HL-60 (cell line): Measurements from ENCODE around the gene CLEC11A.

ENCODE experiments used
- DNase-seq, 2 experiments: peaks; one replicate each; pipeline ENCODE4 v3.0.0-alpha.2; 2010 to 2020; ENCODE audit warnings: low read depth in 1 of 2, low spot score in 1 of 2
- H3K27ac ChIP-seq: fragments of 250-450 bp; sonication (Bioruptor Pico); replicated peaks from 2 replicates; pipeline ENCODE4 v1.5.1; 2020; ENCODE audit warnings: mild to moderate bottlenecking, moderate library complexity
- H3K27me3 ChIP-seq: fragments of 250-450 bp; sonication (Bioruptor Pico); 2 replicates; pipeline ENCODE4 v1.5.1; 2021; ENCODE audit warnings: mild to moderate bottlenecking, moderate library complexity; ENCODE audit not compliant: insufficient read depth, poor library complexity, severe bottlenecking
- H3K4me3 ChIP-seq: replicated peaks from 2 replicates; pipeline ENCODE4 v1.5.1; 2011; ENCODE audit warnings: mild to moderate bottlenecking, control low read depth, low read length; ENCODE audit not compliant: insufficient read depth
- GABPA ChIP-seq: IDR thresholded peaks from 2 replicates; pipeline ENCODE4 v1.6.1; 2012; ENCODE audit warnings: low read depth
- POLR2AphosphoS5 ChIP-seq: IDR thresholded peaks from 2 replicates; pipeline ENCODE4 v1.6.1; 2012; ENCODE audit warnings: low read depth
- SPI1 ChIP-seq: IDR thresholded peaks from 2 replicates; pipeline ENCODE4 v1.6.1; 2012; ENCODE audit warnings: low read depth, mild to moderate bottlenecking, borderline replicate concordance
- TF ChIP-seq, protein P1 (sequence below): IDR thresholded peaks from 2 replicates; pipeline ENCODE4 v1.6.1; 2012; ENCODE audit warnings: low read depth; ENCODE audit not compliant: insufficient replicate concordance
- TF ChIP-seq, protein P2 (sequence below): IDR thresholded peaks from one replicate; pipeline ENCODE4 v1.5.1; 2011; ENCODE audit warnings: low read length, control low read depth, inconsistent platforms; ENCODE audit not compliant: insufficient read depth

The CLEC11A gene

DNA sequence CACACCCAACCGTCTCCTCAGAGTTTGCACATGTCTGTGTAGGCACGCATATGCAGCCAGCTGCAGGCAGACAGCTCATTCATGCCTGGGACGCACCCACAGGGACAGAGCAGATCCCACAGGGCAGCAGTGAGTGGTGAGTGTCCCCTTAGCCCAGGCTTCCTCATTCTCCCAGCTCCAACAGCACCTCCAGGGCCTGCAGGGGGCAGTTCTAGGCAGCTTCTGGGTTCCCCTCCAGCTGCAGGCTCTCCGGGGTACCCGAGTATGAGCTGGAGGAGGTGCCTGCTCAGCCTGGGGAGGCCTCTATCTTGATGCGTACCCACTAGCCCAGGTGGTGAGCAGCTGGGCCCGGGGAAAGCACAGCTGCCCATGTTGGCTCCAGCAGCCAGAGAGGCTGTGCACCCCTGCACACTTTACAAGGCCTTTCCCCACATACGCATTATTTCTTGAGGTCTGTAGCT, 2.2 kb upstream of the CLEC11A start:
- peaks cover 40% of the 10 kb centered on the region for H3K27me3 ChIP-seq
- no peak overlapping the region for H3K4me3 ChIP-seq
- peak in 1 of 2 experiments; percentile 37 for DNase-seq
- TF ChIP-seq, protein P1, sequence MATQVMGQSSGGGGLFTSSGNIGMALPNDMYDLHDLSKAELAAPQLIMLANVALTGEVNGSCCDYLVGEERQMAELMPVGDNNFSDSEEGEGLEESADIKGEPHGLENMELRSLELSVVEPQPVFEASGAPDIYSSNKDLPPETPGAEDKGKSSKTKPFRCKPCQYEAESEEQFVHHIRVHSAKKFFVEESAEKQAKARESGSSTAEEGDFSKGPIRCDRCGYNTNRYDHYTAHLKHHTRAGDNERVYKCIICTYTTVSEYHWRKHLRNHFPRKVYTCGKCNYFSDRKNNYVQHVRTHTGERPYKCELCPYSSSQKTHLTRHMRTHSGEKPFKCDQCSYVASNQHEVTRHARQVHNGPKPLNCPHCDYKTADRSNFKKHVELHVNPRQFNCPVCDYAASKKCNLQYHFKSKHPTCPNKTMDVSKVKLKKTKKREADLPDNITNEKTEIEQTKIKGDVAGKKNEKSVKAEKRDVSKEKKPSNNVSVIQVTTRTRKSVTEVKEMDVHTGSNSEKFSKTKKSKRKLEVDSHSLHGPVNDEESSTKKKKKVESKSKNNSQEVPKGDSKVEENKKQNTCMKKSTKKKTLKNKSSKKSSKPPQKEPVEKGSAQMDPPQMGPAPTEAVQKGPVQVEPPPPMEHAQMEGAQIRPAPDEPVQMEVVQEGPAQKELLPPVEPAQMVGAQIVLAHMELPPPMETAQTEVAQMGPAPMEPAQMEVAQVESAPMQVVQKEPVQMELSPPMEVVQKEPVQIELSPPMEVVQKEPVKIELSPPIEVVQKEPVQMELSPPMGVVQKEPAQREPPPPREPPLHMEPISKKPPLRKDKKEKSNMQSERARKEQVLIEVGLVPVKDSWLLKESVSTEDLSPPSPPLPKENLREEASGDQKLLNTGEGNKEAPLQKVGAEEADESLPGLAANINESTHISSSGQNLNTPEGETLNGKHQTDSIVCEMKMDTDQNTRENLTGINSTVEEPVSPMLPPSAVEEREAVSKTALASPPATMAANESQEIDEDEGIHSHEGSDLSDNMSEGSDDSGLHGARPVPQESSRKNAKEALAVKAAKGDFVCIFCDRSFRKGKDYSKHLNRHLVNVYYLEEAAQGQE: no peak
- peak; percentile 64; the same call in 1 of the 2 replicates for TF ChIP-seq SPI1
- no peak for TF ChIP-seq POLR2AphosphoS5
- TF ChIP-seq, protein P2, sequence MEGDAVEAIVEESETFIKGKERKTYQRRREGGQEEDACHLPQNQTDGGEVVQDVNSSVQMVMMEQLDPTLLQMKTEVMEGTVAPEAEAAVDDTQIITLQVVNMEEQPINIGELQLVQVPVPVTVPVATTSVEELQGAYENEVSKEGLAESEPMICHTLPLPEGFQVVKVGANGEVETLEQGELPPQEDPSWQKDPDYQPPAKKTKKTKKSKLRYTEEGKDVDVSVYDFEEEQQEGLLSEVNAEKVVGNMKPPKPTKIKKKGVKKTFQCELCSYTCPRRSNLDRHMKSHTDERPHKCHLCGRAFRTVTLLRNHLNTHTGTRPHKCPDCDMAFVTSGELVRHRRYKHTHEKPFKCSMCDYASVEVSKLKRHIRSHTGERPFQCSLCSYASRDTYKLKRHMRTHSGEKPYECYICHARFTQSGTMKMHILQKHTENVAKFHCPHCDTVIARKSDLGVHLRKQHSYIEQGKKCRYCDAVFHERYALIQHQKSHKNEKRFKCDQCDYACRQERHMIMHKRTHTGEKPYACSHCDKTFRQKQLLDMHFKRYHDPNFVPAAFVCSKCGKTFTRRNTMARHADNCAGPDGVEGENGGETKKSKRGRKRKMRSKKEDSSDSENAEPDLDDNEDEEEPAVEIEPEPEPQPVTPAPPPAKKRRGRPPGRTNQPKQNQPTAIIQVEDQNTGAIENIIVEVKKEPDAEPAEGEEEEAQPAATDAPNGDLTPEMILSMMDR: no peak
- TF ChIP-seq GABPA: no peak
- no peak overlapping the region for H3K27ac ChIP-seq

DNA sequence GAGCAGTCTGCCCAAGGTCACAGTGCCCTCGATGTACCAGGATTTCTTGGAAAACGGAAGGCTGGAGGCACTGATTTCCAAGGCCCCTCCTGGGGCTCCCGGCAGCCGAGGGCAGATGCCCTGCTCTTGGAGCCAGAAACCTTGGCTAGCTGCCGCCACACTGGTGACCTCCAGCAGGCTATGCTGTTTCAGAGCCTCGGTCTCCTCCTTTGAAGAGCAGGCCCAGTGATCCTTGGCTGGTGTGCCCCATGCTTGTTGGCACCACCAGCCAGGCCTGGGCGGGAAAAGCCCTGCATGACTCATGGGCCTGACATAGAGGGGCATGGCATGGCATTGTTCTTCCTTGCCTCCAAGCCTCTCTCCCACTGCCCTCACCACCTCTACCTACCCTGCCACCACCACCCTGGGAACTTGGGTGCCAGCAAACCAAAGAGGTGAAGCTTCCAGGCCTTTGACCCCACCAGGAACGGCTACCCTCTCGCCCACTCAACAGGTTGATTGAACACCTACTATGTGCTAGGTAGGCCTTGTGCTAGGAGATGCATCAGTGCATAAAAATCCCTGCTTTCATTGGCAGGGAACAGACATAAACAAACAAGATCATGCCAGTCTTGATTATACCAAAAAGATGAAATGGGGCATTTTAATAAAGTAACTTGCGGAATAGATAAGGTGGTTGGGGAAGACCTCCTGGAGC, 1.6 kb upstream of the CLEC11A start:
- peaks cover 40% of the 10 kb centered on the region for H3K27me3 ChIP-seq
- H3K4me3 ChIP-seq: no peak overlapping the region
- H3K27ac ChIP-seq: no peak overlapping the region

DNA sequence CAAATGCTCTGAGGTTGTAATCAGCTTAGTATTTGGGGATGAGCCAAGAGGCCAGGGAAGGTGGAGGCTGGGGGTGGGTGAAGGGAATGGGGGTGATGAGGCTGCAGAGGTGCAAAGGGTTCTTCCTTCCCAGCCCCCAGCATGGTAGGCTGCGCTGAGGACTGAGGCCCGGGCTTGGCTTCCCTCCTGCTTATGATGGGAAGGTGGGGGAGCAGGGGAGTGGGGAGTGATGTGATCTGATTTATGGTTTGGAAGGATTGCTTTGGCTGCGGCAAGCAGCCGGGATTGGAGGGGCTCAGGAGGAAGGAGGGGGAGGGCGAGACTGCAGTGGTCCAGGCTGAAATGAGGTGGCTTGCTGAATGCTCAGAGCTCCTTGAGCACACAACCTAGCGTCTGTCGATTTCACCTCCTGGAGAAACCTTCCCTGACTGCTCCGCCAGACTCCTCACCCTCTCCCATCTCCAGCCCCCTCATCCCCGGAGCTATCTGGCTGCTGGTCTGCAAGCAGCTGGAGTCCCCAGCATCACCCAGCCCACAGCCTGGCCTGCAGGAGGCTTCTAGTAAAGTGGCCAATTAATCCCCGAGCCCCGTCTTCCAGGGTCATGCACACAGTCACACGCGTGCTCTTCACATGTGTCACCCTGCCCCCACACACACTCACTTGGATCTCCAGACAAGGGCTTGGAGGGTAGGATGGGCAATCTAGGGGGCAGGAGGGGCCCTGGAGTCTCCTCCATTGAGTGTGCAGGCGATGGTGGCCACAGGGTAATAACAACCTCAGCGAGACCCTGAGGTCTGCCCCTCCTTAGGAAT, 757 bp upstream of the CLEC11A start:
- Histone ChIP-seq H3K27ac (peak overlapping the region; percentile 73), H3K27me3 (peaks cover 37% of the 10 kb centered on the region), H3K4me3 (peak overlapping the region; percentile 68)
- no peak for DNase-seq
- TF ChIP-seq POLR2AphosphoS5 (no peak), GABPA (no peak)
- TF ChIP-seq, protein P1: no peak

More for the DNA sequence above, 1.6 kb upstream of the CLEC11A start:
- DNase-seq: no peak
- TF ChIP-seq SPI1 (no peak), POLR2AphosphoS5 (no peak), GABPA (no peak)
- TF ChIP-seq, protein P2: no peak

DNA sequence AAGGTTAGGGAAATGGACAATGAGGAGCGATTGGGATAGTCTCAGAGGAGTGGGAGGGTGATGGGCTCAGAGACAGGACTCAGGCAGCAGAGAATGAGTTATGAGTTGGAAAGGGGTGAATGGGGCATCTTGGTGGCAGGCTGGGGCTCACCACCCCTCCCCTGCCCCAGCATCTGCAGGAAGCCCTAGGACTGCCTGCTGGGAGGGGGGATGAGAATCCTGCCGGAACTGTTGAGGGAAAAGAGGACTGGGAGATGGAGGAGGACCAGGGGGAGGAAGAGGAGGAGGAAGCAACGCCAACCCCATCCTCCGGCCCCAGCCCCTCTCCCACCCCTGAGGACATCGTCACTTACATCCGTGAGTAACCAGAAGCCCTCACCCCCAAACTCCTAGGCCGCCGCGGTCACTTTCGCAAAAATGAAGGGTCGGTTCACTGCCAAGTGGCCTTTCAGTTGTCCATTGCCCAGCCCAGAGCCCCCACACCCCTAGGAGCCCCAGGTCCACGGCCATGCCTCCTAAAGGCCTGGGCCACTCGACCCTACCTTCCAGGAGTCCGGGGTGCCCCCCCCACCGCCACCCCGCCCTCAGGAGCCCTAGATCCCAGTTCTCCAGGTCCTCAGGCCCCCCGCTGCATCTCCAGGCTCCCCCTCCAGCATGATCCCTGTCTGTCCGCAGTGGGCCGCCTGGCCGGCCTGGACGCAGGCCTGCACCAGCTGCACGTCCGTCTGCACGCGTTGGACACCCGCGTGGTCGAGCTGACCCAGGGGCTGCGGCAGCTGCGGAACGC, 764 bp downstream of the CLEC11A start:
- Histone ChIP-seq H3K4me3 (peak overlapping the region; percentile 68), H3K27ac (peak overlapping the region; percentile 73), H3K27me3 (peaks cover 30% of the 10 kb centered on the region)
- no peak for TF ChIP-seq GABPA
- TF ChIP-seq, protein P1: no peak
- no peak for TF ChIP-seq SPI1
- TF ChIP-seq, protein P2: no peak
- DNase-seq: no peak
